ENCODE results near the gene ITGBL1. TPM values are rescaled to one million over a fixed set of nuclear protein-coding genes. Genes with fewer than 3 reads are reported as not detected.

The ITGBL1 gene
- total RNA-seq, 2 donors from 2014 or later: not detected

GRCh38 chr13:101467415-101467814, 14.9 kb downstream of the ITGBL1 start:
- no peak for ATAC-seq
- no peaks in the 10 kb centered on the region for H3K36me3 Mint-ChIP-seq (ENCODE audit: low read depth)
- no peaks in the 10 kb centered on the region for H3K4me1 Mint-ChIP-seq
- no peak for DNase-seq
- no peaks in the 10 kb centered on the region for H3K9me3 ChIP-seq (ENCODE audit: control insufficient read depth, low read length, poor library complexity, severe bottlenecking)
- H3K4me3 Mint-ChIP-seq: no peak overlapping the region
- no peak overlapping the region for H3K27ac Mint-ChIP-seq
- H3K27me3 Mint-ChIP-seq: peaks cover 29% of the 10 kb centered on the region

- DNase-seq: no peak
- no peaks in the 10 kb centered on the region for H3K36me3 Mint-ChIP-seq (ENCODE audit: low read depth)
Measured at GRCh38 chr13:101473458-101473857, 21.0 kb downstream of the ITGBL1 start.

GRCh38 chr13:101474419-101474957, 22.0 kb downstream of the ITGBL1 start:
- Mint-ChIP-seq H3K36me3 (ENCODE audit: low read depth) (no peaks in the 10 kb centered on the region), H3K4me3 (no peak overlapping the region), H3K4me1 (no peaks in the 10 kb centered on the region), H3K27me3 (peaks cover 28% of the 10 kb centered on the region), H3K27ac (no peak overlapping the region)
- no peak for ATAC-seq
- no peaks in the 10 kb centered on the region for H3K9me3 ChIP-seq (ENCODE audit: control insufficient read depth, low read length, poor library complexity, severe bottlenecking)
- no peak for DNase-seq

More at GRCh38 chr13:101473458-101473857, 21.0 kb downstream of the ITGBL1 start:
- ATAC-seq: no peak
- Mint-ChIP-seq H3K27ac (no peak overlapping the region), H3K4me1 (no peaks in the 10 kb centered on the region), H3K27me3 (peaks cover 28% of the 10 kb centered on the region), H3K4me3 (no peak overlapping the region)
- no peaks in the 10 kb centered on the region for H3K9me3 ChIP-seq (ENCODE audit: control insufficient read depth, low read length, poor library complexity, severe bottlenecking)

GRCh38 chr13:101475536-101475935, 23.1 kb downstream of the ITGBL1 start:
- no peak for ATAC-seq
- no peak for DNase-seq
- Mint-ChIP-seq H3K27me3 (peaks cover 24% of the 10 kb centered on the region), H3K4me3 (no peak overlapping the region), H3K27ac (no peak overlapping the region), H3K36me3 (ENCODE audit: low read depth) (no peaks in the 10 kb centered on the region), H3K4me1 (no peaks in the 10 kb centered on the region)
- no peaks in the 10 kb centered on the region for H3K9me3 ChIP-seq (ENCODE audit: control insufficient read depth, low read length, poor library complexity, severe bottlenecking)

- no peaks in the 10 kb centered on the region for H3K36me3 Mint-ChIP-seq (ENCODE audit: low read depth)
- H3K4me1 Mint-ChIP-seq: no peaks in the 10 kb centered on the region
- H3K27ac Mint-ChIP-seq: no peak overlapping the region
- DNase-seq (no peak), ATAC-seq (no peak)
- no peak overlapping the region for H3K4me3 Mint-ChIP-seq
- H3K27me3 Mint-ChIP-seq: peaks cover 5% of the 10 kb centered on the region
- no peaks in the 10 kb centered on the region for H3K9me3 ChIP-seq (ENCODE audit: control insufficient read depth, low read length, poor library complexity, severe bottlenecking)
Measured at GRCh38 chr13:101481421-101481820, 28.9 kb downstream of the ITGBL1 start.

GRCh38 chr13:101486708-101487437, 34.4 kb downstream of the ITGBL1 start:
- H3K27me3 Mint-ChIP-seq: peaks cover 5% of the 10 kb centered on the region
- no peak for DNase-seq
- H3K4me3 Mint-ChIP-seq: no peak overlapping the region
- no peaks in the 10 kb centered on the region for H3K36me3 Mint-ChIP-seq (ENCODE audit: low read depth)
- no peaks in the 10 kb centered on the region for H3K4me1 Mint-ChIP-seq
- H3K9me3 ChIP-seq (ENCODE audit: control insufficient read depth, low read length, poor library complexity, severe bottlenecking): no peaks in the 10 kb centered on the region
- no peak for ATAC-seq
- no peak overlapping the region for H3K27ac Mint-ChIP-seq

- no peaks in the 10 kb centered on the region for H3K4me1 Mint-ChIP-seq
- ATAC-seq: no peak
- H3K36me3 Mint-ChIP-seq (ENCODE audit: low read depth): no peaks in the 10 kb centered on the region
- DNase-seq: no peak
- H3K27me3 Mint-ChIP-seq: peaks cover 5% of the 10 kb centered on the region
- no peak overlapping the region for H3K4me3 Mint-ChIP-seq
- no peak overlapping the region for H3K27ac Mint-ChIP-seq
- H3K9me3 ChIP-seq (ENCODE audit: control insufficient read depth, low read length, poor library complexity, severe bottlenecking): no peaks in the 10 kb centered on the region
Measured at GRCh38 chr13:101487438-101487830, 35.0 kb downstream of the ITGBL1 start.

- H3K9me3 ChIP-seq (ENCODE audit: control insufficient read depth, low read length, poor library complexity, severe bottlenecking): no peaks in the 10 kb centered on the region
- Mint-ChIP-seq H3K27ac (no peak overlapping the region), H3K27me3 (peaks cover 4% of the 10 kb centered on the region), H3K4me1 (peaks cover 2% of the 10 kb centered on the region), H3K4me3 (no peak overlapping the region), H3K36me3 (ENCODE audit: low read depth) (no peaks in the 10 kb centered on the region)
- no peak for ATAC-seq
- DNase-seq: no peak
Measured at GRCh38 chr13:101488734-101489133, 36.3 kb downstream of the ITGBL1 start.

- H3K27me3 Mint-ChIP-seq: peaks cover 6% of the 10 kb centered on the region
- no peaks in the 10 kb centered on the region for H3K9me3 ChIP-seq (ENCODE audit: control insufficient read depth, low read length, poor library complexity, severe bottlenecking)
- no peak for ATAC-seq
- H3K4me1 Mint-ChIP-seq: peaks cover 2% of the 10 kb centered on the region
- no peaks in the 10 kb centered on the region for H3K36me3 Mint-ChIP-seq (ENCODE audit: low read depth)
- H3K27ac Mint-ChIP-seq: no peak overlapping the region
- H3K4me3 Mint-ChIP-seq: no peak overlapping the region
- no peak for DNase-seq
Measured at GRCh38 chr13:101489643-101490405, 37.3 kb downstream of the ITGBL1 start.

- no peak for ATAC-seq
Measured at GRCh38 chr13:101490406-101491015, 38.0 kb downstream of the ITGBL1 start.

GRCh38 chr13:101492251-101492910, 39.9 kb downstream of the ITGBL1 start:
- no peaks in the 10 kb centered on the region for H3K9me3 ChIP-seq (ENCODE audit: control insufficient read depth, low read length, poor library complexity, severe bottlenecking)
- H3K27ac Mint-ChIP-seq: no peak overlapping the region
- no peaks in the 10 kb centered on the region for H3K36me3 Mint-ChIP-seq (ENCODE audit: low read depth)
- no peak for DNase-seq
- H3K27me3 Mint-ChIP-seq: peaks cover 11% of the 10 kb centered on the region
- no peak for ATAC-seq
- no peak overlapping the region for H3K4me3 Mint-ChIP-seq
- peaks cover 2% of the 10 kb centered on the region for H3K4me1 Mint-ChIP-seq

More at GRCh38 chr13:101490406-101491015, 38.0 kb downstream of the ITGBL1 start:
- Mint-ChIP-seq H3K4me3 (no peak overlapping the region), H3K27me3 (peaks cover 6% of the 10 kb centered on the region), H3K27ac (no peak overlapping the region), H3K36me3 (ENCODE audit: low read depth) (no peaks in the 10 kb centered on the region), H3K4me1 (peaks cover 2% of the 10 kb centered on the region)
- H3K9me3 ChIP-seq (ENCODE audit: control insufficient read depth, low read length, poor library complexity, severe bottlenecking): no peaks in the 10 kb centered on the region
- no peak for DNase-seq

- H3K27ac Mint-ChIP-seq: no peak overlapping the region
- no peaks in the 10 kb centered on the region for H3K9me3 ChIP-seq (ENCODE audit: control insufficient read depth, low read length, poor library complexity, severe bottlenecking)
- ATAC-seq (no peak), DNase-seq (no peak)
- H3K4me3 Mint-ChIP-seq: no peak overlapping the region
- peaks cover 11% of the 10 kb centered on the region for H3K27me3 Mint-ChIP-seq
- peaks cover 2% of the 10 kb centered on the region for H3K4me1 Mint-ChIP-seq
- H3K36me3 Mint-ChIP-seq (ENCODE audit: low read depth): no peaks in the 10 kb centered on the region
Measured at GRCh38 chr13:101493541-101493940, 41.1 kb downstream of the ITGBL1 start.

- H3K27me3 Mint-ChIP-seq: peaks cover 36% of the 10 kb centered on the region
- H3K36me3 Mint-ChIP-seq (ENCODE audit: low read depth): no peaks in the 10 kb centered on the region
- no peak for DNase-seq
- no peak overlapping the region for H3K27ac Mint-ChIP-seq
- no peaks in the 10 kb centered on the region for H3K4me1 Mint-ChIP-seq
- no peaks in the 10 kb centered on the region for H3K9me3 ChIP-seq (ENCODE audit: control insufficient read depth, low read length, poor library complexity, severe bottlenecking)
- no peak overlapping the region for H3K4me3 Mint-ChIP-seq
- no peak for ATAC-seq
Measured at GRCh38 chr13:101499406-101499805, 46.9 kb downstream of the ITGBL1 start.

Measured in T-helper 17 cell (primary cell).